ENCODE data around the gene INIP.
"Not testable (repeated sequence)": the region's sequence is repeated elsewhere in the genome, so short reads cannot be mapped to it uniquely, and the experiment has no call there.

Gene INIP

DNA sequence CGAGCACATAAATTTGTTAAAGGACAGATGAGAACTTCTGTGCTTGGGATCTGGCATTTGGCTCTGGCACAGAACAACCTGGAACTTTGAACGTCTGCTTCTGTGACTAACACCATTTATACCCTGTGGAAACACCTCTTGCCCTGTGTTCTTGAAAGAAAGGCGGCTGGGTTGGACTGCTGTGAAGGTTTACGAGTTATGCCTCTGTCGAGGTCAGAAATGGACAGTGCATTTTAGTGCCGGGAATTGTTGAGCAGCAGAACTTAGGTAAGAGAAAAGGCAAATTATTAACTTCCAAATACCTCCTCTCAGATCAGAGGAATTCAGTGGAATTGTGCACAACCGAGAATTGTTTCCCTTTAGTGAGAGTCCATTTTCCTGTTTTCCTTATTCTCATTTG, 14.1 kb upstream of the INIP start:
- DNase-seq, result no peak

- no peak for DNase-seq
Measured at GRCh38 chr9:112728401-112728800, 10.5 kb upstream of the INIP start.

DNA sequence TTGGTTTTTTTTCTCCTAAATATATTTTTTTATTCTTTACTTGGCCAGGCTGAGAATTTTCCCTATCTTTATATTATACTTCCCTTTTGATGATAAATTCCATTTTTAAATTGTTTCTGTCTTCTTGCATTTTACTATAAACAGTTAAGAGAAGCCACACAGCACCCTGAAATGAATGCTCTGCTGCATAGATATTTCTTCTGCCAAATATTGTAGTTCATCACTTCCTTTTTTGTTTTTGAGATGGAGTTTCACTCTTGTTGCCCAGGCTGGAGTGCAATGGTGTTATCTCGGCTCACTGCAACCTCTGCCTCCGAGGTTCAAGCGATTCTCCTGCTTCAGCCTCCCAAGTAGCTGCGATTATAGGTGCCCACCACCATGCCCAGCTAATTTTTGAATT, 8.5 kb upstream of the INIP start:
- DNase-seq, result no peak

DNA sequence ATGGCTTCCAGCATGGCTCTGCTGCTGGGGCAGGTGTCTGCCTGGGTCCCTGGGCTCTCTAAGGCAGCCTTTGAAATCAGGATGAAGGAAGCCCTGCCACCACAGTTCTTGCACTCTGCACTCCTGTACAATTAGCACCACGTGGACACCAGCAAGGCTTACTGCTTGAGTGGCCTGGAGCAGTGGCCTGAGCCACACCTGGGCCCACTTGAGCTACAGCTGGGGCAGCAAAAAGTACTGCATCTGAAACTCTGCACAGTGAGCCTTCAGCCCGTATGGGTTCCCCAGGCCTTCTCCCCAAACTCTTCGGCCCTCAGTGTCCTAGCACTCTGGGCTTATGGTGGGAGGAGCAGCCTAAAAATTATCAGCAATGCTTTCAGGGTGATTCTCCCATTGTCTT, 8.0 kb upstream of the INIP start:
- no peak for DNase-seq

GRCh38 chr9:112722749-112723148, 4.8 kb upstream of the INIP start:
- not testable (repeated sequence) for DNase-seq

GRCh38 chr9:112720113-112720780, 2.3 kb upstream of the INIP start:
- DNase-seq, result no peak

GRCh38 chr9:112719696-112720095, 1.8 kb upstream of the INIP start:
- peak; percentile 10 for DNase-seq

- no peak for DNase-seq
Measured at GRCh38 chr9:112719241-112719691, 1.3 kb upstream of the INIP start.

- no peak for DNase-seq
Measured at GRCh38 chr9:112712678-112713077, 5.2 kb downstream of the INIP start.

DNA sequence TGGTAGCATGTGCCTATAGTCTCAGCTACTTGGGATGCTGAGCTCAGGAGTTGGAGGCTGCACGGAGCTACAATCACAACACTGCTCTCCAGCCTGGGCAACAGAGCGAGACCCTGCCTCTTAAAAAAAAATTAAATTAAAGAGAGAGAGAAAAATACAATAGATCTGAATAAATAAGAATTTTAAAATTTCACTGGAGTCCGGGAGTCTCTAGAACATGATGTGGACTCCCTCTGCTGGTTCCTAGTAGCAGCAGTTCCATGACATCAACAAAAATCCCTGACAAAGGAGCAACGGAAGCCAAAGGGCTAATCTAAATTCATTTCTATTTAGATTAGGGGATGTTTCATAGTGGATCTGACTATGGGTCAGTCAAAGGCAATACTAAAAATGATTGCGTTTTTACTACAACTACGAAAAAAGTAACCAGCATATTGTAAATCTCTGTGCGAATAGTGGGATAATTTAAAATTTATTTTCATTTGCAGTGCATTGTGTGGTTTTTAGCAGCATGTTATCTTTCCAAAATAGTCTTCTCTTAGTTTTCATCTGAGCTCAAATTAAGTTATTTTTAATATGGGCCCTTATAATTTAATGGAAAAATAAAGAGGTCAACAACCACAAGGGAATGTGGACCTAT, 6.7 kb downstream of the INIP start:
- peak; percentile 47 for DNase-seq

DNA sequence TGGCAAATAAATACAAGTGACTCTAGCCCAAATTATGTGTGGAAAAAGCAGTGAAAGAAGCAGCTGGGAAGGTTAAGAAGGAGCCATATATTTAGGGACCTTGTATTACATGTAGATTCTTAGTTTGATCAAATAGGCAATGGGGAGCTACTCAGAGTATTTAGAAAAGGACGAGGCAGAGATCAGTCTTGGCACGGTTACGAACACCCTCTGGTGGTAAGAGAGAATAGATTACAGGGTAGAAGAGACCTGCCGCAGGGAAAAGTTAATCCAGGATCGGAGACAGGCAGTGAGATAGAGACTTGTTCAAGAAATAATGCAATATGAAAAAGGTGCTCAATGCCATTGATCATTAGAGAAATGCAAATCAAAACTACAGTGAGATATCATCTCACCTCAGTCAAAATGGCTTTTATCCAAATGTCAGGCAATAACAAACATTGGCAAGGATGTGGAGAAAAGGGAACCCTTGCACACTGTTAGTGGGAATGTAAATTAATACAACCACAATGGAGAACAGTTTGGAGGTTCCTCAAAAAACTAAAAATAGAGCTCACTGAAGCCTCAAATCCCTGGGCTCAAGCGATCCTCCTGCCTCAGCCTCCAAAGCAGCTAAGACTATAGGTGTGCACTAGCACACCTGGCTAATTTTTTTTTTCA, 12.0 kb downstream of the INIP start:
- DNase-seq, result peak; percentile 15

GRCh38 chr9:112703304-112703703, 14.6 kb downstream of the INIP start:
- DNase-seq, result no peak

DNA sequence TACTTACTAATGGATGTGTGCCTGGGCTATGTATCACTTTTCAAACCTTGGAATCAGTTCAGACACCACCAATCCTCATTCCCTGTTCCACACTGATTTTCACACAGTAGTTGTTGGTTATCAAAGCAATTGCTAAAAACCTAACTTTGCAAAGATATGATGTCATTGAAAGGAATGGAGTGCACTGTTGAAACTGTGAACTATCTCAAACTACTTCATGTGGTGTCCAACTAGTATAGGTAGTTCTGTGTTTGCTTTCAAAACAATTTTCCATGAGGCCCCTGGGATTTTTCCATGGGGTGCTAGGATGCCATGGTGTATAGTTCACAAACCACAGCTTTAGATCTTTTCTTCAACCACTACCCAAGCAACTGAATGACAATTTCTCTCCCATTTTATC, 17.8 kb downstream of the INIP start:
- no peak for DNase-seq

- DNase-seq, result no peak
Measured at GRCh38 chr9:112699230-112699629, 18.7 kb downstream of the INIP start.

DNA sequence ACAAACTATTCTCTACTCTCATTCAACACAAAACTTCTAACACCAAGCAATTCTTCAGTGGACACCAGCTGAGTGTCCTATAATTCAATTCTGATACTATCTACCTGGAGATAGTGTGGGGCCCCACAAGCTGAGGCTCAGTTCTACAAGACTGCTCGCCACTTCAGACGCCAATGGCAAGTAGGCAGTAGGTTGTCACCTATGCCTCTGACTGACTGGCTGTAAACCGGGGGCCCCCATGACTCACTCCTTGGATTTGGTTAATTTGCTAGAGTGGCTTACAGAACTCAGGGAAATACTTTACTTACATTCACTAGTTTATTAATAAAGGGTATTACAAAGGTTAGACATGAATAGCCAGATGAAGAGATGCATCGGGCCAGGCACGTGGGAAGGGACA, 21.5 kb downstream of the INIP start:
- DNase-seq, result no peak

- no peak for DNase-seq
Measured at GRCh38 chr9:112694706-112695555, 23.0 kb downstream of the INIP start.

DNA sequence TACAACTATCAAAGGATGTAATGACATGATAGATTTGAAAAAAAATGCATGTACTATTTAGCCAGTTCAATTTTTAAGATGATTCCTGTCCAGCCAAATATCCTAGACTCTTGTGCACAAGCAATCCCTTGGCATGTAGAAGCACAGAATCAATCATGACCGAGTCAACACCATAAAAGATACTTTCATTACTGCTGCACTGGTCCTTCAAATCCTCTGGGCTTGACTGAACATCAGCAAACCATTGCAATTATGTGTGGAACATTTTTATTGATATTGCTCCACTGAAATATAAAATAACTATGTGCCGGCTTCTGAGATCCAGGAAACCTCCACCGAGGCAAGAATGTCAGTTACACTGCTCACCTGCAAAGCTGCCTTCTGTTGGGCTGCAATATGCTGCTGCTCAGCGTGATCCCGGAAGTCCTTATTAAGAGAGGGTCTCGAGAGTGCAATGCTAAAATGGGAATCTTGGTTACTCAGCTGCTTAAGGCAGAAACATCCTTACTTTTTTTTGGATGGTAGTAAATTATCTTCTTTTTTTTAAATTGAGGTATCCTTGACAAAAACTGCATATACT, 28.7 kb downstream of the INIP start:
- DNase-seq, result no peak

DNA sequence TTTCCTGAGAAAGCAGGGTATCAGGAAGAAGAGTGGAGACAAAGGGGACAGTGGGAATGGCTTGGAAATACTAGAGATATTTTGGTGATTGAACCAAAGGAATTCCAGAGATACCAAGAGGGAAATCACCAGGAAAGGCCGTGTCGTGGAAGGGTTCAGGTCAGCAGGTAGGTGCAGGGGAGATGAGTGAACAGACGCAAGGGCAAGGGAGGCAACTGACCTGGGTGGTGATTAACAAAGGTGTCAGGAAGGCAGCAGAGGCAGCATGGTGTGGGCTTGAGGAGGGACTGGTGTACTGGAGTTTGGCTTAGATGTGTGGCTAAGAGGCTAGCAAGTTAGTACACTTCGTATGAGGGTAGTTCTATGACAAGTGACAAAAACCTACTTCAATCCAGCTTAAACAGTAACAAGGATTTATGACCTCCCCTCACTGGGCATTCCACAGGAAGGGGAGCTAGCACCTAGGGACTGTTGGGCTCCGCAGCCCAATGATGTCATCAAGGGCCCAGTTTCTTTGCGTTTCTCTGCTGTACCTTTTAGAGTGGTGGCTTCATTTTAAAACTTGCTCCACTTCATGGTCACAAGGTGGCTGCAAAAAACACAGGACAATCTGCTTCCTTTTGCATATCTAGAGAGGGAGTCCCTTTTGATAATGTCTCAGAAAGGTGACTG, 37.0 kb downstream of the INIP start:
- no peak for DNase-seq

DNA sequence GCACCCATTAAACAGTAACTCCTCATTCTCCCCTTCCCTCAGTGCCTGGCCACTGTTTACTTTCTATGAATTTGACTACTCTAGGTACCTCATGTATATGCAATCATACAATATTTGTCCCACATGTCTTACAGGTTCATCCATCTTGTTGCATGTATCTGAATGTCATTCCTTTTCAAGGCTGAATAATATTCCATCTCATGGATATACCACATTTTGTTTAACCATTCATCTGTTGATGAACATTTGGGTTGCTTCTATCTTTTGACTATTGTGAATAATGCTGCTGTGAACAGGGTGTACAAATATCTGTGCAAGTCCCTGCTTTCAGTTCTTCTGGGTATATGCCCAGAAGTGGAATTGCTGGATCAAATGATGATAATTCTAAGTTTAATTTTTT, 40.9 kb downstream of the INIP start:
- DNase-seq, result no peak

- not testable (repeated sequence) for DNase-seq
Measured at GRCh38 chr9:112673221-112673620, 44.7 kb downstream of the INIP start.

- DNase-seq, result no peak
Measured at GRCh38 chr9:112670991-112671625, 46.8 kb downstream of the INIP start.

- DNase-seq, result no peak
Measured at GRCh38 chr9:112669326-112669725, 48.6 kb downstream of the INIP start.

All from HCEC 1CT (cell line).